Measurements from ENCODE around the gene SYT15.

- no peak for TF ChIP-seq CTCF (IDR thresholded peaks at IDR 0.05)
- no peak for TF ChIP-seq POLR2A (IDR thresholded peaks at IDR 0.05)
Observed at GRCh38 chr10:46555713-46556514, 23.0 kb upstream of the SYT15 start.
